K562 treated with DMSO at 1 percent for 4 hours (cell line): ENCODE measurements around the gene ADTRP. TPM values are rescaled to one million over a fixed set of nuclear protein-coding genes. Genes with fewer than 3 reads are reported as not detected.

Experiments
- total RNA-seq: library from RNA; unstranded; fragments of 300-600 nt; gene quantifications from 2 replicates; pipeline ENCODE4 v1.2.3, GENCODE V29; 2022; ENCODE audit not compliant: insufficient read depth

ADTRP gene, protein sequence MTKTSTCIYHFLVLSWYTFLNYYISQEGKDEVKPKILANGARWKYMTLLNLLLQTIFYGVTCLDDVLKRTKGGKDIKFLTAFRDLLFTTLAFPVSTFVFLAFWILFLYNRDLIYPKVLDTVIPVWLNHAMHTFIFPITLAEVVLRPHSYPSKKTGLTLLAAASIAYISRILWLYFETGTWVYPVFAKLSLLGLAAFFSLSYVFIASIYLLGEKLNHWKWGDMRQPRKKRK
- 7.0 and 7.2 TPM in 2 replicates for total RNA-seq

DNA sequence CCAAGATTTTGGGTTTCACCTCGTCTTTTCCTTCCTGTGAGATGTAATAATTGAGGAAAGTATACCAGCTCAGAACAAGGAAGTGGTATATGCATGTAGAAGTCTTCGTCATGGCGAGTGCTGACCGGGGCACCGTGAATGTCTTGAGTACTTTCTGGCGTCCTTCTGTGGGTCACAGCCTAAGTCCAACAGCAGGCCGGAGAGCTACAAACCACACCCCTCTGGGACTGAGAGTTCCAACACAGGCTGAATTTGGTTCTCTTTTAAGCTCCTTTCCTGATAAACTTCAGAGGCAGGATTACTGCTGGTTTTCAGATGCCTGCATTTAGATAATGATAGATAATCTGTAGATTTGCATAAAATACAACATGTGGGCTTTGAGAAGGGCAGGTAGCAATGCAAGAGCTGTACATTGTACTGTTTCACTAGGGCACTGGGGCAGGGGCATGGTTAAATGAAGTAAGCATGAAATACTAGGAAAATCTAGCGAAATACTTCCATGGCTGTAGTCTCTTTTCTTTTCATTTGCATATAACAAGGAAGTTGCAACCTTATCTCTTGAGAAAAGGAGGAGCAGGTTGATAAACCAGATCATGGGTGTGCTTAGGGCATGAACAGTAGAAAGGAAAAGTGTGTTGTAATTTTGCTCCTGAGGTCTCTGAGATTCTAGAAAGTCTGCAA, at the start of gene ADTRP:
Gene ADTRP (minus strand): TSS at position 156 of the 681 bp plus-strand sequence. CDS start 44 bp downstream, at position 112.

Other genes starting within 250 kb of the ADTRP start
- 0.08 and 0.13 TPM in 2 replicates for gene TMEM170B, start 241.1 kb downstream of the ADTRP start, total RNA-seq
- gene HIVEP1, start 233.5 kb upstream of the ADTRP start, total RNA-seq = 9.3 and 13.9 TPM in 2 replicates